Measurements from ENCODE around the gene IL24. TPM values are rescaled to one million over a fixed set of nuclear protein-coding genes. Genes with fewer than 3 reads are reported as not detected.

IL24 gene
- total and polyA plus RNA-seq, 12 donors = 0.26 TPM; not detected in 11

DNA sequence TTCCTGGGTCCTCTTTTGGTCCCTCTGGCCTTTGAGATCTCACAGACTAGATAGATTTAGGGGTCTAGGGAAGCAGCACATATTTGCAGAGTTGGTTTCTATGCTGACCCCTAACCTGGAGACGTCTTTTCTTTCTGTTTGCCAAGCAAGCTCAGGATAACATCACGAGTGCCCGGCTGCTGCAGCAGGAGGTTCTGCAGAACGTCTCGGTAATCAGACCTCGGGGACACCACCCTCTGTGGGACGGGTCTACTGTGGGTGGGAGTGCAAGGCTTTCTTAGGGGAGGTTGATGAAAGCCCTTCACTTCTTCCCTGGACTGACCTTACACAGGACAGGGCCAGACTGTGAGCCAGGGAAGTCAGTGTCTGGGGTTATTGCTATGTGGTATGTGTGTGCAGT lies 2.9 kb downstream of the IL24 start:
- H3K9me3 ChIP-seq = no peaks in the 10 kb centered on the region
- no peak for ATAC-seq
- peaks cover 0 to 4% (median 0%) of the 10 kb centered on the region in 7 donors for H3K27me3 ChIP-seq
- H3K4me3 ChIP-seq = no peak overlapping the region
- H3K4me1 ChIP-seq = peaks cover 0 to 15% (median 5%) of the 10 kb centered on the region in 9 donors
- no peak overlapping the region for H3K27ac ChIP-seq
- intact Hi-C loops (cut with DNase I) = loop anchor here in 1 of 10 donors (10.0 kb wide), 1 partner anchor 405 kb away; no protein-coding TSS in a partner anchor
- H3K36me3 ChIP-seq = peaks cover 0 to 5% (median 0%) of the 10 kb centered on the region in 9 donors
- TF ChIP-seq CTCF (IDR thresholded peaks at IDR 0.05) = no peak
- DNase-seq = no peak
- WGBS, 2 donors = 85 to 87% methylated on average over 7 of the region's 7 CpGs

- Histone ChIP-seq H3K4me1 (peaks cover 0 to 15% (median 6%) of the 10 kb centered on the region in 9 donors), H3K4me3 (no peak overlapping the region), H3K36me3 (peaks cover 0 to 5% (median 0%) of the 10 kb centered on the region in 9 donors), H3K27me3 (peaks cover 0 to 4% (median 0%) of the 10 kb centered on the region in 7 donors), H3K27ac (no peak overlapping the region), H3K9me3 (no peaks in the 10 kb centered on the region)
- TF ChIP-seq CTCF (IDR thresholded peaks at IDR 0.05) = no peak
- DNase-seq = no peak
- no peak for ATAC-seq
- intact Hi-C loops (cut with DNase I) = loop anchor here in 1 of 10 donors (10.0 kb wide), 1 partner anchor 407 kb away; no protein-coding TSS in a partner anchor
- 90 to 91% methylated on average over 6 of the region's 6 CpGs for WGBS, 2 donors
These were observed 4.7 kb downstream of the IL24 start for GRCh38 chr1:206901944-206902343.

DNA sequence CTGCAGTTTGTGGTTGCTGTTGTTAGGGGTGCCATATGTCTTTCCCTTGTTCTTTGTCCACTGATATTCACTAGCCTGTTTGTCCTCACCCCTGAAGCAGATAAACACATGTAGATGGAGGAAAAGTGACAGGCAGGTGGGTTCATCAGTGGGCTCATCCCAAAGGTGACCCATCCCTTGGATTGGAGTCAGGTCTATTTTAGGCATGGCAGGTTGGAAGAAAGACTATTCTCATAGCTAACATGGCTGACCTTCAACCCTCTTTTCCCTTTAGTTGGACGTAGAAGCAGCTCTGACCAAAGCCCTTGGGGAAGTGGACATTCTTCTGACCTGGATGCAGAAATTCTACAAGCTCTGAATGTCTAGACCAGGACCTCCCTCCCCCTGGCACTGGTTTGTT lies 5.5 kb downstream of the IL24 start:
- intact Hi-C loops (cut with DNase I) = loop anchor here in 1 of 10 donors (10.0 kb wide), 1 partner anchor 408 kb away; no protein-coding TSS in a partner anchor
- no peak for TF ChIP-seq CTCF (IDR thresholded peaks at IDR 0.05)
- Histone ChIP-seq H3K4me1 (peaks cover 0 to 15% (median 6%) of the 10 kb centered on the region in 9 donors), H3K36me3 (peaks cover 0 to 5% (median 0%) of the 10 kb centered on the region in 9 donors), H3K9me3 (no peaks in the 10 kb centered on the region), H3K27me3 (peaks cover 0 to 6% (median 0%) of the 10 kb centered on the region in 7 donors), H3K27ac (no peak overlapping the region), H3K4me3 (no peak overlapping the region)
- whole genome bisulfite sequencing, 2 donors = 52 to 64% methylated on average over 1 of the region's 1 CpG
- no peak for DNase-seq
- no peak for ATAC-seq

GRCh38 chr1:206903687-206904086 lies 6.4 kb downstream of the IL24 start:
- Histone ChIP-seq H3K9me3 (no peaks in the 10 kb centered on the region), H3K4me3 (no peak overlapping the region), H3K36me3 (peaks cover 0 to 5% (median 0%) of the 10 kb centered on the region in 9 donors), H3K27me3 (peaks cover 0 to 16% (median 0%) of the 10 kb centered on the region in 7 donors), H3K4me1 (peaks cover 0 to 15% (median 6%) of the 10 kb centered on the region in 9 donors), H3K27ac (peak overlapping the region in 5 of 10 donors; percentile 11 to 59 (median 35))
- peak in 6 of 8 donors; percentile 31 to 79 (median 61) for ATAC-seq
- no peak for TF ChIP-seq CTCF (IDR thresholded peaks at IDR 0.05)
- WGBS, 2 donors = 41 to 63% methylated on average over 2 of the region's 2 CpGs
- intact Hi-C loops (cut with DNase I) = loop anchor here in 1 of 10 donors (10.0 kb wide), 1 partner anchor 409 kb away; no protein-coding TSS in a partner anchor
- no peak for DNase-seq

Data from heart right ventricle (tissue), 16 donors.